Neural cell (in vitro differentiated cells): ENCODE data around the gene DOK4. TPM values are rescaled to one million over a fixed set of nuclear protein-coding genes. Genes with fewer than 3 reads are reported as not detected.

Experiments used
- H2AFZ ChIP-seq: fragments of 200-600, 300-800 bp; sonication (generic), shearing (Covaris generic); 2 replicates; pipeline ENCODE4 v1.6.0; 2014; ENCODE audit warnings: low read depth, mild to moderate bottlenecking, antibody characterized with exemption, low read length, moderate library complexity
- H3F3A ChIP-seq: fragments of 200-600 bp; shearing (Covaris generic); 2 replicates; pipeline ENCODE4 v1.6.1; 2016; ENCODE audit warnings: mild to moderate bottlenecking, moderate library complexity, mixed read lengths, antibody characterized with exemption, low read length; ENCODE audit not compliant: insufficient read depth, poor library complexity, severe bottlenecking
- H3K27ac ChIP-seq: fragments of 200-600, 300-800 bp; sonication (generic), shearing (Covaris generic); 2 replicates; pipeline ENCODE4 v1.5.1; 2014; ENCODE audit warnings: mild to moderate bottlenecking, low read length, moderate library complexity
- H3K27me3 ChIP-seq: fragments of 300-800, 200-600 bp; sonication (generic), shearing (Covaris generic); 2 replicates; pipeline ENCODE4 v1.6.0; 2014; ENCODE audit warnings: mild to moderate bottlenecking, low read depth, low read length, moderate library complexity; ENCODE audit not compliant: insufficient read depth
- H3K36me3 ChIP-seq: fragments of 300-800, 200-600 bp; sonication (generic), shearing (Covaris generic); 2 replicates; pipeline ENCODE4 v1.5.1; 2014; ENCODE audit warnings: mild to moderate bottlenecking, antibody characterized with exemption, low read length, moderate library complexity; ENCODE audit not compliant: insufficient read depth
- H3K4me2 ChIP-seq: fragments of 300-800, 200-600 bp; sonication (generic), shearing (Covaris generic); 2 replicates; pipeline ENCODE4 v1.6.0; 2014; ENCODE audit warnings: mild to moderate bottlenecking, low read length
- H3K4me3 ChIP-seq: fragments of 300-800, 200-600 bp; sonication (generic), shearing (Covaris generic); 2 replicates; pipeline ENCODE4 v1.5.1; 2014; ENCODE audit warnings: mild to moderate bottlenecking, low read length, moderate library complexity
- H3K79me2 ChIP-seq: fragments of 200-600 bp; shearing (Covaris generic); replicated peaks from 2 replicates; pipeline ENCODE4 v1.6.0; 2014; ENCODE audit warnings: mild to moderate bottlenecking, low read length, moderate library complexity; ENCODE audit not compliant: insufficient read depth
- H3K9ac ChIP-seq: fragments of 300-800, 200-600 bp; sonication (generic), shearing (Covaris generic); 2 replicates; pipeline ENCODE4 v1.6.1; 2016; ENCODE audit warnings: mild to moderate bottlenecking, low read length, mixed read lengths
- H3K9me2 ChIP-seq: fragments of 200-600 bp; shearing (Covaris generic); 2 replicates; pipeline ENCODE4 v1.6.1; 2016; ENCODE audit warnings: mild to moderate bottlenecking, low read length, mixed read lengths; ENCODE audit not compliant: insufficient read depth
- H3K9me3 ChIP-seq: fragments of 200-600, 300-800 bp; sonication (generic), shearing (Covaris generic); 2 replicates; pipeline ENCODE4 v1.6.1; 2016; ENCODE audit warnings: mild to moderate bottlenecking, mixed run types, low read length, moderate library complexity, mixed read lengths
- H4K20me1 ChIP-seq: fragments of 200-600 bp; shearing (Covaris generic); 2 replicates; pipeline ENCODE4 v1.6.1; 2016; ENCODE audit warnings: mild to moderate bottlenecking, mixed run types; ENCODE audit not compliant: insufficient read depth
- CTCF ChIP-seq: fragments of 450-650 bp; IDR thresholded peaks from 2 replicates; pipeline ENCODE4 v1.5.1; 2014; ENCODE audit warnings: antibody characterized with exemption, mild to moderate bottlenecking, moderate library complexity; ENCODE audit not compliant: poor library complexity, severe bottlenecking
- EP300 ChIP-seq: fragments of 450-650 bp; conservative IDR thresholded peaks from 2 replicates; pipeline ENCODE4 v1.6.1; 2014; ENCODE audit warnings: antibody characterized with exemption, mild to moderate bottlenecking, moderate library complexity; ENCODE audit not compliant: poor library complexity, severe bottlenecking
- EZH2 ChIP-seq: fragments of 200-600, 300-800 bp; shearing (Covaris generic), sonication (generic); IDR thresholded peaks from 2 replicates; pipeline ENCODE4 v1.6.1; 2014; ENCODE audit warnings: antibody characterized with exemption, low read length, borderline replicate concordance, mild to moderate bottlenecking; ENCODE audit not compliant: insufficient read depth, poor library complexity, severe bottlenecking
- MXI1 ChIP-seq: fragments of 450-650 bp; conservative IDR thresholded peaks from 2 replicates; pipeline ENCODE4 v1.6.1; 2014; ENCODE audit warnings: antibody characterized with exemption, mild to moderate bottlenecking; ENCODE audit not compliant: poor library complexity, severe bottlenecking
- POLR2AphosphoS5 ChIP-seq: IDR thresholded peaks from 2 replicates; pipeline ENCODE4 v1.6.1; 2012
- RAD21 ChIP-seq: fragments of 450-650 bp; conservative IDR thresholded peaks from 2 replicates; pipeline ENCODE4 v1.6.1; 2014; ENCODE audit warnings: antibody characterized with exemption, mild to moderate bottlenecking, moderate library complexity
- SMC3 ChIP-seq: fragments of 450-650 bp; conservative IDR thresholded peaks from 2 replicates; pipeline ENCODE4 v1.6.1; 2014; ENCODE audit warnings: antibody characterized with exemption, mild to moderate bottlenecking, moderate library complexity; ENCODE audit not compliant: poor library complexity
- TAF1 ChIP-seq: IDR thresholded peaks from 2 replicates; pipeline ENCODE4 v1.6.1; 2012; ENCODE audit warnings: low read depth
- polyA plus RNA-seq: library from polyadenylated mRNA; depleted of rRNA; stranded (reverse); fragments of >200 nt; gene quantifications from 2 replicates; pipeline ENCODE4 v1.2.3, GENCODE V29; 2014
- TF ChIP-seq, protein P1 (sequence below): IDR thresholded peaks from 2 replicates; pipeline ENCODE4 v1.6.1; 2012; ENCODE audit warnings: borderline replicate concordance

Gene DOK4
- polyA plus RNA-seq, 1 donor from 2014 or later = 214 TPM

- H3K27ac ChIP-seq = no peak overlapping the region
- no peaks in the 10 kb centered on the region for H3K36me3 ChIP-seq
- no peaks in the 10 kb centered on the region for H3K27me3 ChIP-seq
- TF ChIP-seq TAF1 = no peak
- no peak for TF ChIP-seq RAD21
- TF ChIP-seq MXI1 = no peak
- TF ChIP-seq EP300 = no peak
- TF ChIP-seq SMC3 = no peak
- TF ChIP-seq EZH2 = no peak
- no peak for TF ChIP-seq POLR2AphosphoS5
- TF ChIP-seq CTCF = no peak
- TF ChIP-seq, protein P1, sequence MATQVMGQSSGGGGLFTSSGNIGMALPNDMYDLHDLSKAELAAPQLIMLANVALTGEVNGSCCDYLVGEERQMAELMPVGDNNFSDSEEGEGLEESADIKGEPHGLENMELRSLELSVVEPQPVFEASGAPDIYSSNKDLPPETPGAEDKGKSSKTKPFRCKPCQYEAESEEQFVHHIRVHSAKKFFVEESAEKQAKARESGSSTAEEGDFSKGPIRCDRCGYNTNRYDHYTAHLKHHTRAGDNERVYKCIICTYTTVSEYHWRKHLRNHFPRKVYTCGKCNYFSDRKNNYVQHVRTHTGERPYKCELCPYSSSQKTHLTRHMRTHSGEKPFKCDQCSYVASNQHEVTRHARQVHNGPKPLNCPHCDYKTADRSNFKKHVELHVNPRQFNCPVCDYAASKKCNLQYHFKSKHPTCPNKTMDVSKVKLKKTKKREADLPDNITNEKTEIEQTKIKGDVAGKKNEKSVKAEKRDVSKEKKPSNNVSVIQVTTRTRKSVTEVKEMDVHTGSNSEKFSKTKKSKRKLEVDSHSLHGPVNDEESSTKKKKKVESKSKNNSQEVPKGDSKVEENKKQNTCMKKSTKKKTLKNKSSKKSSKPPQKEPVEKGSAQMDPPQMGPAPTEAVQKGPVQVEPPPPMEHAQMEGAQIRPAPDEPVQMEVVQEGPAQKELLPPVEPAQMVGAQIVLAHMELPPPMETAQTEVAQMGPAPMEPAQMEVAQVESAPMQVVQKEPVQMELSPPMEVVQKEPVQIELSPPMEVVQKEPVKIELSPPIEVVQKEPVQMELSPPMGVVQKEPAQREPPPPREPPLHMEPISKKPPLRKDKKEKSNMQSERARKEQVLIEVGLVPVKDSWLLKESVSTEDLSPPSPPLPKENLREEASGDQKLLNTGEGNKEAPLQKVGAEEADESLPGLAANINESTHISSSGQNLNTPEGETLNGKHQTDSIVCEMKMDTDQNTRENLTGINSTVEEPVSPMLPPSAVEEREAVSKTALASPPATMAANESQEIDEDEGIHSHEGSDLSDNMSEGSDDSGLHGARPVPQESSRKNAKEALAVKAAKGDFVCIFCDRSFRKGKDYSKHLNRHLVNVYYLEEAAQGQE = no peak
- H3K4me2 ChIP-seq = no peak overlapping the region
- no peaks in the 10 kb centered on the region for H3K9me3 ChIP-seq
- H2AFZ ChIP-seq = no peak overlapping the region
- no peaks in the 10 kb centered on the region for H4K20me1 ChIP-seq
- no peaks in the 10 kb centered on the region for H3K79me2 ChIP-seq
- no peak overlapping the region for H3K9ac ChIP-seq
- no peak overlapping the region for H3K4me3 ChIP-seq
- no peaks in the 10 kb centered on the region for H3K9me2 ChIP-seq
- no peaks in the 10 kb centered on the region for H3F3A ChIP-seq
These were observed 31.4 kb upstream of the DOK4 start for GRCh38 chr16:57517397-57518367.

- no peak overlapping the region for H3K27ac ChIP-seq
- H4K20me1 ChIP-seq = no peaks in the 10 kb centered on the region
- H3K4me2 ChIP-seq = no peak overlapping the region
- no peak overlapping the region for H2AFZ ChIP-seq
- no peaks in the 10 kb centered on the region for H3K79me2 ChIP-seq
- no peaks in the 10 kb centered on the region for H3F3A ChIP-seq
- no peaks in the 10 kb centered on the region for H3K36me3 ChIP-seq
- H3K9me3 ChIP-seq = no peaks in the 10 kb centered on the region
- H3K9ac ChIP-seq = no peak overlapping the region
- H3K9me2 ChIP-seq = no peaks in the 10 kb centered on the region
- H3K4me3 ChIP-seq = no peak overlapping the region
- TF ChIP-seq MXI1 (no peak), EZH2 (no peak), CTCF (no peak), POLR2AphosphoS5 (no peak), SMC3 (no peak), TAF1 (no peak), EP300 (no peak)
- TF ChIP-seq, protein P1 = no peak
- no peaks in the 10 kb centered on the region for H3K27me3 ChIP-seq
These were observed 30.5 kb upstream of the DOK4 start for GRCh38 chr16:57516773-57517172.
